GDM1 (cell line): Measurements from ENCODE around the gene PRR5L.

Source experiments
- DNase-seq: peaks from one replicate; lab custom pipeline; 2025; lab: John Stamatoyannopoulos, UW

PRR5L gene

GRCh38 chr11:36376888-36377758 is 81.0 kb downstream of the PRR5L start:
- DNase-seq: peak; percentile 47

- DNase-seq: no peak
These were observed 81.9 kb downstream of the PRR5L start for GRCh38 chr11:36377759-36378564.

- DNase-seq: no peak
These were observed 83.6 kb downstream of the PRR5L start for GRCh38 chr11:36379653-36380052.

GRCh38 chr11:36380296-36381014 is 84.4 kb downstream of the PRR5L start:
- no peak for DNase-seq

GRCh38 chr11:36381015-36381360 is 84.9 kb downstream of the PRR5L start:
- DNase-seq: no peak

GRCh38 chr11:36383195-36383594 is 87.1 kb downstream of the PRR5L start:
- no peak for DNase-seq

GRCh38 chr11:36385121-36385970 is 89.3 kb downstream of the PRR5L start:
- no peak for DNase-seq

- no peak for DNase-seq
These were observed 90.3 kb downstream of the PRR5L start for GRCh38 chr11:36386411-36386810.

- DNase-seq: no peak
These were observed 92.0 kb downstream of the PRR5L start for GRCh38 chr11:36388071-36388470.

- DNase-seq: no peak
These were observed 92.9 kb downstream of the PRR5L start for GRCh38 chr11:36388951-36389350.

GRCh38 chr11:36389811-36390210 is 93.7 kb downstream of the PRR5L start:
- DNase-seq: no peak

GRCh38 chr11:36390963-36391471 is 94.9 kb downstream of the PRR5L start:
- DNase-seq: peak; percentile 44

GRCh38 chr11:36392196-36392595 is 96.1 kb downstream of the PRR5L start:
- peak; percentile 49 for DNase-seq

- no peak for DNase-seq
These were observed 98.0 kb downstream of the PRR5L start for GRCh38 chr11:36394056-36394455.

- DNase-seq: no peak
These were observed 98.8 kb downstream of the PRR5L start for GRCh38 chr11:36394926-36395325.

- no peak for DNase-seq
These were observed 100.1 kb downstream of the PRR5L start for GRCh38 chr11:36395978-36396736.

- no peak for DNase-seq
These were observed 102.3 kb downstream of the PRR5L start for GRCh38 chr11:36398231-36398953.

- no peak for DNase-seq
These were observed 103.1 kb downstream of the PRR5L start for GRCh38 chr11:36399236-36399635.

- DNase-seq: no peak
These were observed 103.7 kb downstream of the PRR5L start for GRCh38 chr11:36399745-36400144.
